Measurements from ENCODE around the gene RAP1GAP.

The RAP1GAP gene

DNA sequence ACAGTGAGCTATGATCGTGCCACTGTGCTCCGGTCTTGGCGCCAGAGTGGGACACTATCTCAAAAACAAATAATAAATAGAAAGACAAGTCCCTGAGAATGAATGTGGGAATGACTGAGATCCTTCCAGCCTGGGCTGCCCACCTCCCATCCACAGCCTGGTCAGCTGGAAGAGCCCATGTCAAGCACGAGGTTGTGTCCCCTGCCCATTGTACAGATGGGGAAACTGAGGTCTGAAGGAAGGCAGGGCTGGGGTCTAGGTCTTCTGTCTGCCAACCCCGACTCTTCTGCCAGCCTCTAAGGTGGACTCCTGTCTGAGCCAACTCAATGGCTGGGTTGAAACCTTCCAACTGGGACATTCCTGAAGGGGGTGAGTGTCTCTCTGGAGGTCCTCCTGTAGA lies 79.5 kb downstream of the RAP1GAP start:
- DNase-seq, result no peak

DNA sequence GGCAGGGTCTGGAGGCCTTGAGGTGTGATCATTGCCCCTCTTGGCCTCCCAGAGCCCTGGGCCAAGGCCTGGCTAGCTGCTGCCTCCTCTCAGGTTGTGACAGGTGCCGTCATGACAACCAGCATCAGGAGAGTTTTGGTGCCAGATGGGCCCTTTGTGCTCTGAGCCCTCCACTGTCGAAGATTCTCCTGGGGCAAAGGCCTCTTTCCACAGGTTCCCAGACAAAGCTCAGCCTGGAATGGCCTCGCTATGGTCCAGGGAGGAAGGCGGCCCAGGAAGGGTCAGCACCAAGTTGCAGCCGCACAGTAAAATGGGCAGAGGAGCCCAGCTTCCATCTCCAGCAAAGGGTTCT lies 81.6 kb downstream of the RAP1GAP start:
- no peak for DNase-seq

DNA sequence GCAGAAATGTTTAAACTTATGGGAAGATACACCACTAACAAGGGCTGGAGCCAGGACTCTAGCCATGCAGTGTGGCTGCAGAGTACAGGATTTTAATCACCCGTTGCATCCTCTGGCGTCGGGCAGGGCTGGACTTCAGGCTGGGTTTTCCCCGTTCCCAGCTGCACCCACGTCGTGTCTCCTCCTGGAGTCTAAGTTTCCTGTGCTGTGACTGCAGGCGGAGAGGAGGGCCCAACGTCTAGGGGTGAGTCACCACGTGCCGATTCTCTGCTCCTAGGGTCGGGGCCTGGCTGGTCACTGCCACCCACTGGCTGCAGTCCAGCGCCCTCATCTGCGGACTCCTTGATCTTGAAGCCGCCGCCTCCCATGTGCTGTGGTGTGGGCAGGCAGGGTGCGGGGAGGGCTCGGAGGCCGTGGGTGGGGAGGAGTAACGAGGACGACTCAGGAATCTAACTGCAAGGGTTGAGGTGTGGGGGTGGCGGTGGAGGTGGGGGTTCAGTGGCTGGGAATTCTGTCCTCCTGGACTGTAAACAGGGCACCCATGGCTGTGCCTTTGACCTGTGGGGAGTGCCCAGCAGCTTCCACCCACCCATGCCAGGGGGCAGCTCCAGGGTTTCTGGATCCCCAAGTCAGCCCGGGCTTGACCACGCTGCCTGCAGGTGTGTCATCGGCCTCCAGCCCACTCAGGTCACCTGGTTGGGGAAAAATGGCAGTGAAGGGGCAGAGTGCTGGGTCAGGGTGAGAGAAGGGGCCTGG lies 82.1 kb downstream of the RAP1GAP start:
- DNase-seq, result no peak

DNA sequence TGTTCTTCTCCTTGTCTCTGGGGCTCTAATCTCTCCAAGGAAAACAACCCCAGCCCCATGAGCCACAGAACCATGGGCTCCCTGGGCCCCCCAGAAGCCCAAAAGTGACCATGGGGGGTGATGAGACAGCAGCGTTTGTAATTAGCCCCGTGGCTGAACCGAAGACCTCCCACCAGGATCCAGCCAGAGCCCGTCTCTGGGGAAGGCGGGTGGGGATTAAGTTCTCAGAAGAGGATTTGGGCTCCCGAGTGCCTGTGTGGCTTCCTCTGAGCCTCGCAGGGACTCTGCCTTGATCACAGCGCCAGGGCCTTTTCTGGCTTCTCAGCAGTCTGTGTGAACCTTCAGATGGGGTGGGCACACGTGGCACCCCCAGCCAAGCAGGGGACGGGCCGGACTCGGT lies 82.9 kb downstream of the RAP1GAP start:
- no peak for DNase-seq

DNA sequence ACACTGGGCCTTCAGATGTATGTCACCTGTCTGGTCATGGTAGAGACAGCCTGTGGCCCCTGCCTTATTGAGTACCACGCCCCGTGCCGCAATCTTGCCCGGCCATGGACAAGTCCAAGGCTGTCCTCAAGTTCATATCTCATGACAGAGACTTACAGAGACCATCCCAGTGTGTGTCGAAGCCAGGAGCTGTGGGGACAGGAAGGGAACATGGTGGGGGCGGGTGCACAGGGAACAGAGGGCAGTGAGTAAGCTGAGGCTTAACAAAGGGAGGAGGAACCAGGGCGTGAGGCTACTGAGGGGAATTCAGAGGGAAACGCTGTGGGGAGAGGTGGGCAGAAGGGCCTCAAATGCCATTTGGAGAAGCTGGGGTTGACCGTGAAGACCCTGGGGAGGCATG lies 84.1 kb downstream of the RAP1GAP start:
- no peak for DNase-seq

DNA sequence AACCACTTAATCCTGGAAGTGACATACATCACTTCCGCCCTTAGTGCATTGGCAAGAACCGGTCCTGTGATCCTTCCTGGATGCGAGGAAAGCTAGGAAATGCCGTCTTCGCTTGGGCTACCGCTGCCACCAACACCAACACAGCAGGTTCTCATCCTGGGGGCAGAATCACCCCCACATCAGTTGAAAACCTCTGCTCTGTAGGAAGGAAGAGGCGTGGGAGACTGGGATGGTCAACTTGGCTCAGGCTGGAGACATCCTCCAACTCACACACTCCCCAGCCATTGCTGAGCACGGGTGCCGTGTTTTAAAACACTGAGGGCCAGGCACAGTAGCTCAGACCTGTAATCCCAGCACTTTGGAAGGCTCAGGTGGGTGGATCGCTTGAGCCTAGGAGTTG lies 85.1 kb downstream of the RAP1GAP start:
- no peak for DNase-seq

DNA sequence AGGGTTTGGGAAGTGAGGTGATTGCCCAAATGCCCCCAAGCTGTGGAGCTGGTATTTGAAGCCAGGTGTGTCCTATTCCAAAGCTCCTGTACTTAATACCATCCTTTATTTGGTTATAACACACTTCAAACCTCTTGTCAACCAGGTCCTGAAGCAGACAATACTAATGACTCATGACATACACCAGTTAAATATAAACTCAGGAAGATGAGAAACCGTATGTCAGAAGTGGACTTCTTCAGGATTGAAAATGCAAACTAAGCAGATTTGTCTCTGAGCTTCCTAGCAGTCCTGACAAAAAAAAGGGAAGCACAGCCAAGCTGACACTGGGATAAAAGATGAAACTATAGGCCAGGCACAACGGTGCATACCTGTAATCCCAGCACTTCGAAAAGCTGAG lies 89.4 kb downstream of the RAP1GAP start:
- DNase-seq, result no peak

DNA sequence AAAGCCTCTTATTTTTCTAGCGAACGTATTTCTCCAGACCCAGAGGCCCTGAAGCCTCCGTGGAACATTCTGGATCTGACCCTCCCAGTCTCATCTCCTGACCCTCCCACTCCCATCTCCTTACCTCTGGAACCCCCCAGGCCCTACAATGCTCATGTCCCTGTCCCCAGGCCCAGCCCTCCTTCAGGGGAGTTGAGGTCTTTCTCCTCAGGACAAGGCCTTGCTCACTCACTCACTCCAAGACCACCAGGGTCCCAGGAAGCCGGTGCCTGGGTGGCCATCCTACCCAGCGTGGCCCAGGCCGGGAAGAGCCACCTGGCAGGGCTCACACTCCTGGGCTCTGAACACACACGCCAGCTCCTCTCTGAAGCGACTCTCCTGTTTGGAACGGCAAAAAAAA lies 91.2 kb downstream of the RAP1GAP start:
- DNase-seq, result no peak

DNA sequence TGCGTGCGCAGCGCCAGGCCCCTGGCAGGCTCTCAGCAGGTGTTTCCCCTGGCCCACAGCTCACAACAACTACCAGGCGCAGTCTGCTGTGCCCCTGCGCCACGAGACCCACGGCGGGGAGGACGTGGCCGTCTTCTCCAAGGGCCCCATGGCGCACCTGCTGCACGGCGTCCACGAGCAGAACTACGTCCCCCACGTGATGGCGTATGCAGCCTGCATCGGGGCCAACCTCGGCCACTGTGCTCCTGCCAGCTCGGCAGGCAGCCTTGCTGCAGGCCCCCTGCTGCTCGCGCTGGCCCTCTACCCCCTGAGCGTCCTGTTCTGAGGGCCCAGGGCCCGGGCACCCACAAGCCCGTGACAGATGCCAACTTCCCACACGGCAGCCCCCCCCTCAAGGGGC lies 91.8 kb downstream of the RAP1GAP start:
- DNase-seq, result no peak

DNA sequence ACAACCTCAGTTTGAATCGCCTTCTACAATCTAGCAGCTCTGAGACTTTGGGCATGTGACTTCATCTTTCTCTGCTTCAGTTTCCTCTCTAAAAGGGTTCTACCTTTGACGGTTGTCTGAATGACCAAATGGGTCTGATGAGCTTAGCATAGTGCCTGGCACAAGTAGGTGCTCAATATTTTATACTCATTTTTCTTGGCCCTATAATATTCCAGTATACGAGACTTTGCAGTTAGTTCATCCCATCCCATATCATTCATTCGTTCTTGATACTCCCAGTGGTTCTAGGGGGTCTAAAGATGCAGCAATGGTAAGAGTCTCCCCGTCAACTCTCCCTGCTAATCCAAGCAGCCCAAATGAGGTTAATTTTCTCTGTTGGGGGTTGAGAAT lies 92.4 kb downstream of the RAP1GAP start:
- DNase-seq, result no peak

DNA sequence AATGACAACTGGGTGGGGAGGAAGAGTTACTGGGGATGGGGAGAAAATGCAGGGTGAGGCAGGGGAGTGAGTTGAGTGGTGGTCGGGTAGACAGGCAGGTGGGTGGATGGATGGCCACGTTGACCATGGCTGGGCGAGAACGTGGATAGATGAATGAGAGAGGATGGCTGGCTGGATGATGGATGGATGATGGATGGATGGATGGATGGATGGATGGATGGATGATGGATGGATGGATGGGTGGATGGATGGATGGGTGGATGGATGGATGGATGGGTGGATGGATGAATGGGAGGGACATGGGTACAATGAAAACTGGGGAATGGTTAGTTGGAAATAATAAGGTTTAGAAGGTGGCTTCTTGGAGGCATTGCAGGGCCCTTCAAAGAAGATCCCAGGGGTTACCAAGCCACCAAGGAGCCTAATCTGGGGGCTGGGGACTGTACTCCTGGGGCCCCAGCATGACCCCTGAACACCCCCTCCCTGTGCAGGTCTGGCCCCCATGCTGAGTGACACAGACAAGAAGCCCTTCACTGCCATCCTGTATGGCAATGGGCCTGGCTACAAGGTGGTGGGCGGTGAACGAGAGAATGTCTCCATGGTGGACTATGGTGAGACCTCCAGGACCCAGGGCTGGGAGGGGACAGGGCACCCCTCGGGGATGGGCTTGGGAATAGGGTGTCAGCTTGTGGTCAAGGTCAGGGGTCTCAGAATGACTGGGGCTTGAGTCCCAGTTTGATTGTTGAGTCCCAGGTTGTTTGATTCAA lies 92.9 kb downstream of the RAP1GAP start:
- no peak for DNase-seq

DNA sequence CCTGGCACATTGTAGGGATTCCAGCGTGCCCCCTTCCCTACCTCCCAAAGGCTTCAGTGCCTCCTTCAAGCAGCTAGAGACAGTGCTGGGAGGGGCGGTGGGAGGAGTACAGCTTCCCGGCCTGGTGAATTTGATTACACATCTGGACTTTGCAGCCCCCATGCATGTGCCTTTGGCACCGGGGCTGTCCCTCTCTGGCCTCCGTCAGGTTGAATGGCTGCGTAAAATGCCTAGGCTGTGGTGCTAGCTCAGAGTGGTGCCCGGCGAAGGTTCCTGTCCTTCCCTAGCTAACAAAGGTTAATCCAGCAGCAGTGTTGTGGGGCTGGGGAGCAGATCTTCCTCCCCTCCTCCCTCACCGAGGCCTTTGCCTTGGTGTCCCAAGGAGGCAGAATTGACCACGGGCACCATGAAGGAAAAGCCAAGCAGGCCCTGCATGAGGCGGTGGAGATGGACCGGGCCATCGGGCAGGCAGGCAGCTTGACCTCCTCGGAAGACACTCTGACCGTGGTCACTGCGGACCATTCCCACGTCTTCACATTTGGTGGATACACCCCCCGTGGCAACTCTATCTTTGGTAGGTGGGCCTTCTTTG lies 93.7 kb downstream of the RAP1GAP start:
- no peak for DNase-seq

DNA sequence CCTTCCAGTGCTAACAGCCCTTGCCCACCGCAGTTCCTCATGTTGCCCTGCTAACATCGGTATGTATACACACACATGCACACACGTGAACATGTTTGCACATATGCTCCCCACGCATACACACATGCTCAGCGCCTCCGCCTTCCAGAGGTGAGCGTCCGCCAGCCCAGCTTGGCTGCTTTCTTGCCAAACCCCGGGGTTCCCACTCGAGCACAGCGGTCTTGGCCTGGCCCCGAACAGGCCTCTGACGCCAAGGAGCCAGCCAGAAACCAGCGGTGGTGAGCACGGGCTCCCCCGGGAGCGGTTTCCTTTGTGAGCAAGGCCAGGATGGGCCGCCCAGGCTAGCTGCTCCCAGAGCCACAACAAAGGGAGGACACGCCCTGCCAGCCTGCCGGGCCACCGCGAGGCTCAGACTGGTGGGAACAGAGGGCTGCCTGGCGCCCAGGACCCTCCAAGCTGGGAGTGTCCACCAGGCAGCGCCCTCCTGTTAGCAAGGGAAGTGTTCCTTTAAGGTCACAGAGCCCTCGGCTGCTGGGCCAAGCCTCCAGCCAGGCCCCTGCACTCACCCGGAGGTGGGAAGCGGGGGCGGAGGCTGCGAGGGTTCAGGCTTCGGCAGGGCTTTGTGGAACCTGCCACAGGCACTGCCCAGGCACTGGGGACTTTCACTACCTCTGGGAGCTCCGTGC lies 94.5 kb downstream of the RAP1GAP start:
- no peak for DNase-seq

DNA sequence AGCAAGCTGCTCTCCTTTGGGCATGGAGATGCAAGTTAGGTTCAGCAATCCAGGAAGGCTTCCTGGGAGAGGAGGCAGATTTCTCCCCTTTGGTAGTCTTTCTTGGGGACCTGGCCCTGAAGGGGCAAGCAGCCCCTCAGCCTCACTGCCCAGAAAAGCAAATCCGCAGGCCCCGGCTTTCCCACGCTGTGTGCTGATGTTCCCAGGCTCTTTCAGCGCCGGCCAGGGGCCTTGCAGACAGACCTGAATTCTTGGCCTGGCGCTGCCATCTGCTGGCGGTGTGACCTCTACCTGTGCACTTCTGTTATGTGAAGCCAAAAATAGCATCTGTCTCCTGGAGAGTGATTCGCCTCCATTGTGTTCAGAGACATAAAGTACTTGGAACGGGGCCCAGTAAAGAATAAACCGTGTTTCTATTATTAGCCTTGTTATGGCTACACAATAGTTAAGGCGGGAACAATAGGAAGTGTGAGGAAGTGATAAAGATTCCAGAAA lies 95.1 kb downstream of the RAP1GAP start:
- no peak for DNase-seq

DNA sequence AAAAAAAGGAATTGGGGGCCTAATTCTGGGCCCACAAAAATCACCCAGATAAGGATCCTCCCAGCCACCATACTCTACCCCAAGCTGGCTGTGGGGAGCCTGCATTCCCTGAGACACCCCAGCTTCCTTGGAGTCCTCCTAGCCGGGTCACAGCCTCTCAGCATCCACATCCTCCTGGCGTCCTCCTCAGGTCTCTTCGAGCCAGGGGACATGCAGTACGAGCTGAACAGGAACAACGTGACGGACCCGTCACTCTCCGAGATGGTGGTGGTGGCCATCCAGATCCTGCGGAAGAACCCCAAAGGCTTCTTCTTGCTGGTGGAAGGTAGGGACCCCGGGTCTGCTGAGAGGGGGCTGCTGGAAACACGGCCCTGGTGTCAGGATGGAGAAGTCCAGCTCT lies 95.7 kb downstream of the RAP1GAP start:
- DNase-seq, result no peak

DNA sequence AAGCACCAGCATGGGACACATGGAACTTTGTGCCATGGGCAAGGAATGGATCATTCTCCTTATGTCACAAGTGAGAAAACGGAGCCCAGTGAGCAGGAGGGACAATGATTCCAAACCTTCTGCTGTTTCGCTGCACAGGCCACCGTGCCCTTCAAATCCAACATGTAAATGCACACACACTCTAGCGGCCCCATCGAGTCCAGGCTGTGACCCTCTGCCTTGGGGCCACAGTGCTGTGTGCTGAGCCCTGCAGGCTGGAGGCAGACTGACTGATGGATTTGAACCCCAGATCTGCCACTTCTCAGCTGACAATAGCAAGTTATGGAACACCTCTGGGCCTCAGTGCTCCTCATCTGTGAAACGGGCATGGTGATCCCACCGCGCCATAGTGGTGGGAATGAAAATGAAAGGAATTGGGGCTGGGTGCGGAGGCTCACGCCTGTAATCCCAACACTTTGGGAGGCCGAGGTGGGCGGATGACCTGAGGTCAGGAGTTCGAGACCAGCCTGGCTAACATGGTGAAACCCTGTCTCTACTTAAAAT lies 96.4 kb downstream of the RAP1GAP start:
- no peak for DNase-seq

DNA sequence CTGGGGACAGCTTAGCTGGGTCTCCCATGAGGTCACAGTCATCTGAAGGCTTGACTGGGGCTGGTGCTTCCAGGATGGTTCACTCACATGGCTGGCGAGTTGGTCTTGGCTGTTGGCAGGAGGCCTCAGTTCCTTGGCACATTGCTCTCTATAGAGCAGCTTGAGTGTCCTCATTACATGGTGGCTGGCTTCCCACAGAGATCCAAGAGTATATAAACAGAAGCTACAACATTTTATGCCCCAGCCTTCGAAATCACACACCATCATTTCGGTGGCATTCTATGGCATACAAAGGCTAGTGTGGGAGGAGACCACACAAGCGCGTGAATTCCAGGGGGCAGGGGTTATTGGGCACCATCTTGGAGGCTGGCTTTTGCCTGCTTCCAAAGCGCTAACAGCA lies 96.9 kb downstream of the RAP1GAP start:
- DNase-seq, result no peak

DNA sequence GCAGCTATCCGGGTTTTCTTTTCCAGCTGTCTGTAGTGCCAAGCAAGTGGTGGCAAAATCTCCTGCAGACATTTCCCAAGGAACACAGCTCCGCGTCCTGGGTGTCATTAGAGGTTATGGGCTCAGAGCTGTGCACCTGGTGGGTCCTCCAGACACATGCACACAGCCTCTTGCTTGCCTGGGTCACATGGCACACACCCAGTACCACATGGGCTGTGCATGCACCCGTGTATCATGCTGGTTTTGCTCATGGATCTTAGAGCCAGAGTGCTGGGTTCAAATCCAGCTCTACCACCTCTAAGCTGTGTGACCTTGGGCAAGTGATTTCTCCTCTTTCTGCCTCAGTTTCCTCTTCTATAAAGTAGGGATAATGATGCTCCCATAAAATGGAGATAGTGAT lies 98.3 kb downstream of the RAP1GAP start:
- no peak for DNase-seq

DNA sequence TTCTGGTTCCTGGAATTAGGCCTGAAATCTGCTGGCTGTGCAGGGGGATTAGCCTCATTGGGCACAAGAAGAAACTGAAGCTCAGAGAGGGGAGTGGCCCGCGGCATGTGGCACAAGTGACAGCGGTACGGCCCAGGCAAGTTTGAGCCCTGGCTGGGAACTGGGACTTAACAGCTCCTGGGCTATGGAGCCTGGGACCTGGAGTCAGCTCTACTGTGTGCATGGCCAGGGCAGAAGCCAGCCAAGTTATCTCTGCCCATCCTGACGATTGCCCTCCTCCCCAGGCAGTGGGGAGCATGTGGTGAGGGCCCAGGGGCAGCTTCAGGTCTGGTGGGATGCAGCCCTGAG lies 98.7 kb downstream of the RAP1GAP start:
- no peak for DNase-seq

DNA sequence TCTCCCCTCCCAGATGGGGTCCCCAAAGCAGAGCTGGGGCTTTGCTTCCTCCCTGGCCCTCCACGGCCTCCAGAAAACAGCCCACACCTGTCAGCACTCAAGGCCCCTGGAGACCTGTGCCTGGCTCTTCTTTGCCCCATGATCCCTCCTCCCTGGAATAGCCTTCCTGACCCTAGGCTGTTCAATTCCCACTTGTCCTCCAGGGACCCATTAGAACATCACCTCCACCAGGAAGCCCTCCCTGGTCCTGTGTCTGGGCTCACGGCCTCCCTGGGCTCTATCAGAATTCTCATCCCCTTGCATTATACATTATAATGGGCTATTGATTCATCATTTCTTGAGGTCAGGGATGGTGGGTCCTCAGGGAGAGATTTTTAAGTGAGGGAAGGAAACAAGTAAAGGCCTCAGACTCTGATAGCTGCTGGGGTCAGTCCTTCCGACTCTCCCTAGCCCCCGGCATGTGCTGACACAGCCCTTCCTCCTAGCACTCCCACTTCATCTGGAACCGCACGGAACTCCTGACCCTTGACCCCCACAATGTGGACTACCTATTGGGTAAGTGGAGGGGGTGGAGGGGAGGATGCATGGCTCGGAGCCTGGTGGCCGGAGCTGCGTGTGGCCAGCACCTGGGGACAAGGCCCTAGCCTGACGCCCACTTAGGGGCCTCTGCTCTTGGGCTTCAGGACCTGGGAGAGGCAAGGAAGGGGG lies 99.2 kb downstream of the RAP1GAP start:
- no peak for DNase-seq

DNA sequence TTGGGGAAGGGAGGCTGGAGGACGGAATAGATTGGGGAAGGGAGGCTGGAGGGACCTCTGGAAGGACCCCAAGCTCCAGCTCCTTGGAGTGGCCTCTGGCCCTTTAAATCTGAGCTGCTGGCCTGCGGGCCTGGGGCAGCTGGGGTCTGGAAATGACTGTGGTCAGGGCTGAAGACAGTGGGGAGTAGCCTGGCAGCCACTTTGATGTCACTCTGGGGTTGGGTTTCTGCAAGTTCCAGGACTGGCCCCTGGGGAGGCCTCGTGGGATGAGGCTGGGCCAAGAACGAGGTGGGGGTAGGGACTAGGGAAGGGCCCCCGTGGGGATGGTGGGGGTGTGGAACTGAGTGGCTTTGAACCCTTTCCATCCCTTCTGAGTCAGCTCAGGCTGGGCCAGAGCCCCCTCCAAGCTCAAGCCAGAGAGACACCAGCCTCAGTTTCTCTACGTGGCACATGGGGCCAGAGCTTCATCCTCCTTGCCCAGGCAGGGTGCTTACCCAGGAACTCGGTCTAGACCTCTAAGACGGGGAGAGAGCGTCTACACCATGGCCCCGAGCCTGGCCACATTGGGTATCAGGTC lies 100.3 kb downstream of the RAP1GAP start:
- DNase-seq, result no peak

DNA sequence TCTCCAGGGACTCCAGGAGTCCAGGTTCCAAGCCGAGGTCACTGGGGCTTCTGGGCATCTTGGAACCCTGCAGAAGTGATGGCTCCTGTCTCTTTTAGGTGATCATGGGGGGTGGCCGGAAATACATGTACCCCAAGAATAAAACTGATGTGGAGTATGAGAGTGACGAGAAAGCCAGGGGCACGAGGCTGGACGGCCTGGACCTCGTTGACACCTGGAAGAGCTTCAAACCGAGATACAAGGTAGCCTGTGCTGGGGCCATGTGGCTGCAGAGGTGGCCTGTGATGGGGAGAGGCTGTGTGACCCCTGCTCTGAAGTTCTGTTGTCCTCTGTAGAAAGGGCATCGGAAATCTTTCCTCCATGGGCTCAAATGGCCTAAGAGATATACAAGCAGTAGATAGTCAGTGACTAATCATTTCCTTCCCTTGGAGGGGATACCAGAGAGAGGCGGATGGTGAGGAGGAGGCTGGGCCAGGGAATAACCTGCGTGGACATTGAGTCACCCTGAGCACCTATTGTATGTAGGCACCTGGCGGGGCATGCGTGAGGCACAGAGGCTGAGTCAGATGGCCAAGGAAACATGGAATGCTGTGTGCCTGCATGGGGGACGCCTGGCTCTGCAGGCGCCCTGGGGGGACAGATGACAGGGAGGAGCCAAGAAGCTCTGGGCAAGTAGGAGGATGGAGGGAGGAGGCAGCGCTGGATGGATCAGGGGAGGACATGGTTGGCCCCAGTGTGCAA lies 101.0 kb downstream of the RAP1GAP start:
- DNase-seq, result no peak

All from activated effector memory CD4-positive, alpha-beta T cell treated with anti-CD3 and anti-CD28 coated beads, Interleukin-2, amount 50 U/mL, for 16 hours (primary cell).